ENCODE measurements around the gene PIGM.

The PIGM gene

GRCh38 chr1:159988006-159988405 lies 43.8 kb downstream of the PIGM start:
- no peaks in the 10 kb centered on the region for H3K4me1 ChIP-seq (ENCODE audit: control insufficient read depth, low read depth, low read length)
- H4K8ac ChIP-seq (ENCODE audit: low read depth, low read length): no peak overlapping the region
- H3K4me3 ChIP-seq (ENCODE audit: low read length): no peak overlapping the region
- no peak overlapping the region for H3K4ac ChIP-seq (ENCODE audit: low read depth, low read length)
- H2AK5ac ChIP-seq (ENCODE audit: low read length): no peak overlapping the region
- H3K18ac ChIP-seq (ENCODE audit: low read length): no peak overlapping the region
- H2BK5ac ChIP-seq (ENCODE audit: low read length): no peak overlapping the region
- no peak overlapping the region for H3K23ac ChIP-seq (ENCODE audit: low read length)
- H2BK15ac ChIP-seq (replicated peaks; ENCODE audit: low read depth): no peak overlapping the region
- H2BK120ac ChIP-seq (ENCODE audit: low read depth, low read length): no peak overlapping the region
- no peak for DNase-seq
- no peak overlapping the region for H3K9ac ChIP-seq (ENCODE audit: low read length)
- no CpG with 5 or more reads among the region's 1 CpG for WGBS (ENCODE audit: extremely low coverage, insufficient coverage, low lambda C conversion rate)
- H3K27me3 ChIP-seq (ENCODE audit: insufficient read depth, low read length, poor library complexity): no peaks in the 10 kb centered on the region
- no peak overlapping the region for H3K4me2 ChIP-seq (ENCODE audit: low read length)
- no peak overlapping the region for H3K27ac ChIP-seq (ENCODE audit: low read depth, low read length)
- H3K79me1 ChIP-seq (ENCODE audit: low read length): no peaks in the 10 kb centered on the region
- no peaks in the 10 kb centered on the region for H3K79me2 ChIP-seq (ENCODE audit: control insufficient read depth, insufficient read depth, low read length)
- no peak overlapping the region for H3K56ac ChIP-seq (ENCODE audit: low read length)
- no peak overlapping the region for H4K5ac ChIP-seq (ENCODE audit: low read length)
- H3K36me3 ChIP-seq (ENCODE audit: control insufficient read depth, insufficient read depth, low read length): no peaks in the 10 kb centered on the region

DNA sequence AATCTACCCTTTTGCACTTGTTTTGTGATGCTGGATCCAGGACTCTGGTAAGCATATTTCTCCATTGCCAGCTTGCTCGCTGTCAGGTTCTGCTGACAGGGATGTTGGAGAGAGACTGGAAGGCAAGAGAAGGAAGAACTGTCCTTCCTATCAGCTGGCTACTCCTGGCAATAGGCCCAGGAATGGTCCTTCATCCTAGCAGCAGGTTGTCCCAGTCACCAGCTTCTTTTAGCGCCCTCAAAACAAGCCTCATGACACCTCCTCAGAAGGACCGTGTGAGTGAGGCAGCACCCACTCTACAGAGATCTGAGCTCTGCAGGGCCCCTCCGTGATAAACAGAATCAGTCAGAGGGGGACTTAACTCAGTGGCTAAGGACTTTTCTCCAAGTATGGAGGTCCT lies 44.6 kb downstream of the PIGM start:
- no peak for DNase-seq
- WGBS (ENCODE audit: extremely low coverage, insufficient coverage, low lambda C conversion rate): no CpG with 5 or more reads among the region's 4 CpGs

DNA sequence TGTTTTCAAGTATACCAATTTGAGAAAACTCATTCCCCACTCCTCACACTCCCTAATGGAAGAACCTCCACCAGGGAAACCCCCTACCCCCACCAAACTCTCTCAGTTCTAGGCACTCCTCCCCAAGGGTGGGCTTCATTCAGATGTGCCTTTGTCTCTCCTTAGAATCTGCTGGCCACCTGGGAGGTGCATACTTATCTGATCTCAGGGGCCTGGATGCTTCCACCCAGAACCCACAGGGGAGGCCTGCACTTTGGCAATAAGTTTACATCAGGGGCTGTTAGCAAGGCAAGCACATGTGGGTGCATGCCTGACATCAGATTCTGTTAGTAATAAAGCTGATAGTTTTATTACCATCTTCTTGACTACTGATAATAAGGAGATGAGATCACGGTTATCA lies 45.3 kb downstream of the PIGM start:
- Histone ChIP-seq H3K27ac (ENCODE audit: low read depth, low read length) (no peak overlapping the region), H2BK15ac (replicated peaks; ENCODE audit: low read depth) (no peak overlapping the region), H3K23ac (ENCODE audit: low read length) (no peak overlapping the region), H3K27me3 (ENCODE audit: insufficient read depth, low read length, poor library complexity) (no peaks in the 10 kb centered on the region), H4K5ac (ENCODE audit: low read length) (no peak overlapping the region), H4K8ac (ENCODE audit: low read depth, low read length) (no peak overlapping the region), H3K4me1 (ENCODE audit: control insufficient read depth, low read depth, low read length) (no peaks in the 10 kb centered on the region), H2AK5ac (ENCODE audit: low read length) (no peak overlapping the region), H3K36me3 (ENCODE audit: control insufficient read depth, insufficient read depth, low read length) (no peaks in the 10 kb centered on the region), H3K4me3 (ENCODE audit: low read length) (no peak overlapping the region), H2BK120ac (ENCODE audit: low read depth, low read length) (no peak overlapping the region), H3K56ac (ENCODE audit: low read length) (no peak overlapping the region), H2BK5ac (ENCODE audit: low read length) (no peak overlapping the region), H3K79me1 (ENCODE audit: low read length) (no peaks in the 10 kb centered on the region), H3K9ac (ENCODE audit: low read length) (no peak overlapping the region), H3K18ac (ENCODE audit: low read length) (no peak overlapping the region), H3K79me2 (ENCODE audit: control insufficient read depth, insufficient read depth, low read length) (no peaks in the 10 kb centered on the region), H3K4ac (ENCODE audit: low read depth, low read length) (no peak overlapping the region), H3K4me2 (ENCODE audit: low read length) (no peak overlapping the region)
- no CpG with 5 or more reads among the region's 1 CpG for WGBS (ENCODE audit: extremely low coverage, insufficient coverage, low lambda C conversion rate)
- no peak for DNase-seq

More for the DNA sequence above, 44.6 kb downstream of the PIGM start:
- no peak overlapping the region for H3K27ac ChIP-seq (ENCODE audit: low read depth, low read length)
- no peak overlapping the region for H3K18ac ChIP-seq (ENCODE audit: low read length)
- no peak overlapping the region for H4K8ac ChIP-seq (ENCODE audit: low read depth, low read length)
- H3K4me3 ChIP-seq (ENCODE audit: low read length): no peak overlapping the region
- no peaks in the 10 kb centered on the region for H3K4me1 ChIP-seq (ENCODE audit: control insufficient read depth, low read depth, low read length)
- no peak overlapping the region for H3K56ac ChIP-seq (ENCODE audit: low read length)
- H3K9ac ChIP-seq (ENCODE audit: low read length): no peak overlapping the region
- no peak overlapping the region for H3K4me2 ChIP-seq (ENCODE audit: low read length)
- H4K5ac ChIP-seq (ENCODE audit: low read length): no peak overlapping the region
- no peak overlapping the region for H3K4ac ChIP-seq (ENCODE audit: low read depth, low read length)
- H2BK15ac ChIP-seq (replicated peaks; ENCODE audit: low read depth): no peak overlapping the region
- no peaks in the 10 kb centered on the region for H3K79me1 ChIP-seq (ENCODE audit: low read length)
- H2BK120ac ChIP-seq (ENCODE audit: low read depth, low read length): no peak overlapping the region
- no peaks in the 10 kb centered on the region for H3K27me3 ChIP-seq (ENCODE audit: insufficient read depth, low read length, poor library complexity)
- no peak overlapping the region for H3K23ac ChIP-seq (ENCODE audit: low read length)
- H3K36me3 ChIP-seq (ENCODE audit: control insufficient read depth, insufficient read depth, low read length): no peaks in the 10 kb centered on the region
- no peak overlapping the region for H2AK5ac ChIP-seq (ENCODE audit: low read length)
- no peak overlapping the region for H2BK5ac ChIP-seq (ENCODE audit: low read length)
- no peaks in the 10 kb centered on the region for H3K79me2 ChIP-seq (ENCODE audit: control insufficient read depth, insufficient read depth, low read length)

GRCh38 chr1:159986093-159986492 lies 45.7 kb downstream of the PIGM start:
- Histone ChIP-seq H4K5ac (ENCODE audit: low read length) (no peak overlapping the region), H3K27me3 (ENCODE audit: insufficient read depth, low read length, poor library complexity) (no peaks in the 10 kb centered on the region), H3K56ac (ENCODE audit: low read length) (no peak overlapping the region), H2BK120ac (ENCODE audit: low read depth, low read length) (no peak overlapping the region), H2BK15ac (replicated peaks; ENCODE audit: low read depth) (no peak overlapping the region), H3K4me3 (ENCODE audit: low read length) (no peak overlapping the region), H3K4ac (ENCODE audit: low read depth, low read length) (no peak overlapping the region), H3K4me2 (ENCODE audit: low read length) (no peak overlapping the region), H2BK5ac (ENCODE audit: low read length) (no peak overlapping the region), H3K36me3 (ENCODE audit: control insufficient read depth, insufficient read depth, low read length) (no peaks in the 10 kb centered on the region), H3K23ac (ENCODE audit: low read length) (no peak overlapping the region), H3K4me1 (ENCODE audit: control insufficient read depth, low read depth, low read length) (no peaks in the 10 kb centered on the region), H2AK5ac (ENCODE audit: low read length) (no peak overlapping the region), H3K79me2 (ENCODE audit: control insufficient read depth, insufficient read depth, low read length) (no peaks in the 10 kb centered on the region), H3K9ac (ENCODE audit: low read length) (no peak overlapping the region), H4K8ac (ENCODE audit: low read depth, low read length) (no peak overlapping the region), H3K27ac (ENCODE audit: low read depth, low read length) (no peak overlapping the region), H3K79me1 (ENCODE audit: low read length) (no peaks in the 10 kb centered on the region), H3K18ac (ENCODE audit: low read length) (no peak overlapping the region)
- no CpG with 5 or more reads among the region's 2 CpGs for WGBS (ENCODE audit: extremely low coverage, insufficient coverage, low lambda C conversion rate)
- no peak for DNase-seq

DNA sequence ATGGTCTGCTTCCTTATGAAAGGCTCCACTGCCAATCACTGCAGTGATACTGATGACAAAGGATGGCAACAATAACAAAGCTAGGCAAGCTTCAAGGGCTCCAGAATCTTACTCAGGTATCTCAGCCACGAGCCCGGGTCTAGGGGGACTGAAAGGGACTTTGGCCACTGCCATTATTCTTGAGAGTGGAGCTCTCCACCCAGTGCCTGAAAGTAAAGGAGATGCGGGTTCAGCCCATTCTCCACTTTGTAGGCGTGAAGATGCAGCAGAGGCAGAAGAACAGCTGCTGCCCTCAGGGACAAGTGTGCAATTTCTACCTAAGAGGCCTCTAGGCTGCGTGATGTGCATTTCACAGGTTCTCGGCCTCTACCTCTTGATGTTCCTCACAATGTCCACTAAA lies 46.3 kb downstream of the PIGM start:
- Histone ChIP-seq H3K23ac (ENCODE audit: low read length) (no peak overlapping the region), H3K9ac (ENCODE audit: low read length) (no peak overlapping the region), H2AK5ac (ENCODE audit: low read length) (no peak overlapping the region), H2BK120ac (ENCODE audit: low read depth, low read length) (no peak overlapping the region), H3K4ac (ENCODE audit: low read depth, low read length) (no peak overlapping the region), H3K79me2 (ENCODE audit: control insufficient read depth, insufficient read depth, low read length) (no peaks in the 10 kb centered on the region), H4K5ac (ENCODE audit: low read length) (no peak overlapping the region), H3K4me1 (ENCODE audit: control insufficient read depth, low read depth, low read length) (no peaks in the 10 kb centered on the region), H3K36me3 (ENCODE audit: control insufficient read depth, insufficient read depth, low read length) (no peaks in the 10 kb centered on the region), H3K79me1 (ENCODE audit: low read length) (no peaks in the 10 kb centered on the region), H3K56ac (ENCODE audit: low read length) (no peak overlapping the region), H3K18ac (ENCODE audit: low read length) (no peak overlapping the region), H4K8ac (ENCODE audit: low read depth, low read length) (no peak overlapping the region), H3K27ac (ENCODE audit: low read depth, low read length) (no peak overlapping the region), H2BK5ac (ENCODE audit: low read length) (no peak overlapping the region), H3K4me3 (ENCODE audit: low read length) (no peak overlapping the region), H2BK15ac (replicated peaks; ENCODE audit: low read depth) (no peak overlapping the region), H3K4me2 (ENCODE audit: low read length) (no peak overlapping the region), H3K27me3 (ENCODE audit: insufficient read depth, low read length, poor library complexity) (no peaks in the 10 kb centered on the region)
- WGBS (ENCODE audit: extremely low coverage, insufficient coverage, low lambda C conversion rate): no CpG with 5 or more reads among the region's 6 CpGs
- no peak for DNase-seq

DNA sequence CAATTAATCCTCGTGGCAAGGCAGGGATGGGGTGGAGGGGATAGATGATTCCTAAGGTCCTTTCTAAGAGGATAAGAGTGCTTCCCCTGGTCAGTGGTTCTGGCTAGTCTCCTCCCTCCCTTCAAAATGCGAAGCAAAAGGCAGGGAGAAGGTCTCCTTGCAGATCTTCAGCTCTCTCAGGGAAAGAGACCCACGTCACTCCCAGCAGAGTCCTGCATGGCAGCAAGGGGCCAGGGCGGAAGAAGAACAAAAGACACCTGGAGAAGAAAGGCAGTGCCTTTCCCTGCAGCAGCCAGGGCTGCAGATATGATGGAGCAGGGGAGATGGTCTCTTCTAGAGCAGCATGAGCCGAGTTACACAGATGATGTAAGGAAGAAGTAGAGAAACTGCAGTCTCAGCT lies 48.1 kb downstream of the PIGM start:
- Histone ChIP-seq H3K27me3 (ENCODE audit: insufficient read depth, low read length, poor library complexity) (no peaks in the 10 kb centered on the region), H2BK5ac (ENCODE audit: low read length) (no peak overlapping the region), H3K18ac (ENCODE audit: low read length) (no peak overlapping the region), H3K79me1 (ENCODE audit: low read length) (no peaks in the 10 kb centered on the region), H3K4me3 (ENCODE audit: low read length) (no peak overlapping the region), H3K56ac (ENCODE audit: low read length) (no peak overlapping the region), H2BK120ac (ENCODE audit: low read depth, low read length) (no peak overlapping the region), H2AK5ac (ENCODE audit: low read length) (no peak overlapping the region), H3K79me2 (ENCODE audit: control insufficient read depth, insufficient read depth, low read length) (no peaks in the 10 kb centered on the region), H3K36me3 (ENCODE audit: control insufficient read depth, insufficient read depth, low read length) (no peaks in the 10 kb centered on the region), H2BK15ac (replicated peaks; ENCODE audit: low read depth) (no peak overlapping the region), H3K4ac (ENCODE audit: low read depth, low read length) (no peak overlapping the region), H3K27ac (ENCODE audit: low read depth, low read length) (no peak overlapping the region), H4K5ac (ENCODE audit: low read length) (no peak overlapping the region), H3K23ac (ENCODE audit: low read length) (no peak overlapping the region), H3K9ac (ENCODE audit: low read length) (no peak overlapping the region), H4K8ac (ENCODE audit: low read depth, low read length) (no peak overlapping the region), H3K4me2 (ENCODE audit: low read length) (no peak overlapping the region), H3K4me1 (ENCODE audit: control insufficient read depth, low read depth, low read length) (no peaks in the 10 kb centered on the region)
- no peak for DNase-seq
- whole genome bisulfite sequencing (ENCODE audit: extremely low coverage, insufficient coverage, low lambda C conversion rate): no CpG with 5 or more reads among the region's 5 CpGs

Data from mesendoderm (in vitro differentiated cells).